ENCODE measurements around the gene ABHD16B. TPM values are rescaled to one million over a fixed set of nuclear protein-coding genes. Genes with fewer than 3 reads are reported as not detected.

The ABHD16B gene
- total RNA-seq, 1 experiment from 2014 or later: 0.24 TPM

- no peaks in the 10 kb centered on the region for H3K9me3 Mint-ChIP-seq (ENCODE audit: low read depth, unreplicated experiment)
- no peak for DNase-seq
- BruUV-seq (replicated peaks): no TSS peak
- no peak overlapping the region for H3K27ac Mint-ChIP-seq (ENCODE audit: unreplicated experiment)
- no peak for TF ChIP-seq CTCF (IDR thresholded peaks at IDR 0.05; ENCODE audit: unreplicated experiment)
- no peaks in the 10 kb centered on the region for H3K27me3 Mint-ChIP-seq (ENCODE audit: unreplicated experiment)
- peaks cover 89% of the 10 kb centered on the region for H3K36me3 Mint-ChIP-seq (ENCODE audit: insufficient read depth, unreplicated experiment)
- peaks cover 16% of the 10 kb centered on the region for H3K4me1 Mint-ChIP-seq (ENCODE audit: low read depth, unreplicated experiment)
- CTCF ChIA-PET: no interaction called here
- intact Hi-C loops (cut with micrococcal nuclease; ENCODE audit: unreplicated experiment): no loop called here
- H3K4me3 Mint-ChIP-seq (ENCODE audit: low read depth, unreplicated experiment): no peak overlapping the region
These were observed 24.7 kb downstream of the ABHD16B start for GRCh38 chr20:63886054-63886419.

- Mint-ChIP-seq H3K36me3 (ENCODE audit: insufficient read depth, unreplicated experiment) (peaks cover 89% of the 10 kb centered on the region), H3K27me3 (ENCODE audit: unreplicated experiment) (no peaks in the 10 kb centered on the region), H3K27ac (ENCODE audit: unreplicated experiment) (no peak overlapping the region), H3K4me1 (ENCODE audit: low read depth, unreplicated experiment) (peaks cover 16% of the 10 kb centered on the region), H3K4me3 (ENCODE audit: low read depth, unreplicated experiment) (no peak overlapping the region), H3K9me3 (ENCODE audit: low read depth, unreplicated experiment) (no peaks in the 10 kb centered on the region)
- no TSS peak for BruUV-seq (replicated peaks)
- no peak for TF ChIP-seq CTCF (IDR thresholded peaks at IDR 0.05; ENCODE audit: unreplicated experiment)
- CTCF ChIA-PET: no interaction called here
- intact Hi-C loops (cut with micrococcal nuclease; ENCODE audit: unreplicated experiment): no loop called here
- DNase-seq: no peak
These were observed 25.6 kb downstream of the ABHD16B start for GRCh38 chr20:63886921-63887320.

GRCh38 chr20:63889241-63890200 lies 28.2 kb downstream of the ABHD16B start:
- intact Hi-C loops (cut with micrococcal nuclease; ENCODE audit: unreplicated experiment): loop anchor here (10.0 kb wide), 1 partner anchor 165 kb away; no protein-coding TSS in a partner anchor
- Mint-ChIP-seq H3K27me3 (ENCODE audit: unreplicated experiment) (no peaks in the 10 kb centered on the region), H3K27ac (ENCODE audit: unreplicated experiment) (no peak overlapping the region), H3K4me1 (ENCODE audit: low read depth, unreplicated experiment) (peaks cover 25% of the 10 kb centered on the region), H3K4me3 (ENCODE audit: low read depth, unreplicated experiment) (no peak overlapping the region), H3K36me3 (ENCODE audit: insufficient read depth, unreplicated experiment) (peaks cover 86% of the 10 kb centered on the region), H3K9me3 (ENCODE audit: low read depth, unreplicated experiment) (no peaks in the 10 kb centered on the region)
- TF ChIP-seq CTCF (IDR thresholded peaks at IDR 0.05; ENCODE audit: unreplicated experiment): no peak
- BruUV-seq (replicated peaks): no TSS peak
- CTCF ChIA-PET: interaction anchor here (0.7 kb wide), 1 partner anchor 129 kb away, joined by 3 read pairs; no protein-coding TSS in a partner anchor
- no peak for DNase-seq

GRCh38 chr20:63890201-63890576 lies 28.9 kb downstream of the ABHD16B start:
- DNase-seq: no peak
- no peak overlapping the region for H3K27ac Mint-ChIP-seq (ENCODE audit: unreplicated experiment)
- peaks cover 25% of the 10 kb centered on the region for H3K4me1 Mint-ChIP-seq (ENCODE audit: low read depth, unreplicated experiment)
- peaks cover 87% of the 10 kb centered on the region for H3K36me3 Mint-ChIP-seq (ENCODE audit: insufficient read depth, unreplicated experiment)
- CTCF ChIA-PET: interaction anchor here (0.7 kb wide), 1 partner anchor 130 kb away, joined by 3 read pairs; no protein-coding TSS in a partner anchor
- no TSS peak for BruUV-seq (replicated peaks)
- H3K27me3 Mint-ChIP-seq (ENCODE audit: unreplicated experiment): no peaks in the 10 kb centered on the region
- no peaks in the 10 kb centered on the region for H3K9me3 Mint-ChIP-seq (ENCODE audit: low read depth, unreplicated experiment)
- H3K4me3 Mint-ChIP-seq (ENCODE audit: low read depth, unreplicated experiment): no peak overlapping the region
- intact Hi-C loops (cut with micrococcal nuclease; ENCODE audit: unreplicated experiment): loop anchor here (10.0 kb wide), 1 partner anchor 165 kb away; no protein-coding TSS in a partner anchor
- TF ChIP-seq CTCF (IDR thresholded peaks at IDR 0.05; ENCODE audit: unreplicated experiment): no peak

All from Calu3 (cell line).